PFSK-1 (cell line): ENCODE results near the gene KDM2B.

ENCODE experiments used
- FOXP2 ChIP-seq: optimal IDR thresholded peaks from 2 replicates; pipeline ENCODE3; 2011; ENCODE audit warnings: borderline replicate concordance, control low read depth, inconsistent platforms; ENCODE audit not compliant: insufficient read depth; ENCODE audit errors: extremely low read length, extremely low read depth
- POLR2AphosphoS5 ChIP-seq: IDR thresholded peaks from 2 replicates; pipeline ENCODE4 v1.6.1; 2012; ENCODE audit warnings: low read depth, mild to moderate bottlenecking, control low read depth, low read length, moderate library complexity
- REST ChIP-seq, 2 experiments: IDR thresholded peaks; 2 replicates each; pipeline versions ENCODE4 v1.6.1 to v1.8.0; 2011 to 2012; ENCODE audit warnings: low read depth in 2 of 2, low read length in 2 of 2, control low read depth in 1 of 2, inconsistent platforms in 1 of 2, mild to moderate bottlenecking in 1 of 2, moderate library complexity in 1 of 2; ENCODE audit not compliant: insufficient read depth in 1 of 2
- SIN3A ChIP-seq: IDR thresholded peaks from 2 replicates; pipeline ENCODE4 v1.6.1; 2012; ENCODE audit warnings: mild to moderate bottlenecking, low read length, moderate library complexity, borderline replicate concordance; ENCODE audit not compliant: insufficient read depth
- TAF1 ChIP-seq: IDR thresholded peaks from 2 replicates; pipeline ENCODE4 v1.6.1; 2012; ENCODE audit warnings: low read length, control low read depth, borderline replicate concordance; ENCODE audit not compliant: insufficient read depth

Gene KDM2B

GRCh38 chr12:121495746-121496145 is 85.1 kb downstream of the KDM2B start:
- TF ChIP-seq FOXP2 = no peak
- TF ChIP-seq POLR2AphosphoS5 = no peak
- no peak for TF ChIP-seq SIN3A
- TF ChIP-seq REST (IDR thresholded peaks at IDR 0.05; ENCODE audit: insufficient read depth in 1 of 2, low read depth in 2 of 2, low read length in 2 of 2) = no peak
- no peak for TF ChIP-seq TAF1

- TF ChIP-seq REST (IDR thresholded peaks at IDR 0.05; ENCODE audit: insufficient read depth in 1 of 2, low read depth in 2 of 2, low read length in 2 of 2) = no peak
- no peak for TF ChIP-seq FOXP2
- no peak for TF ChIP-seq TAF1
- no peak for TF ChIP-seq SIN3A
These were observed 86.6 kb downstream of the KDM2B start for GRCh38 chr12:121494093-121494787.

- TF ChIP-seq POLR2AphosphoS5 = no peak
- TF ChIP-seq SIN3A = no peak
- TF ChIP-seq REST (IDR thresholded peaks at IDR 0.05; ENCODE audit: insufficient read depth in 1 of 2, low read depth in 2 of 2, low read length in 2 of 2) = no peak
- TF ChIP-seq FOXP2 = no peak
- TF ChIP-seq TAF1 = no peak
These were observed 90.2 kb downstream of the KDM2B start for GRCh38 chr12:121490401-121491281.

GRCh38 chr12:121489874-121490273 is 90.9 kb downstream of the KDM2B start:
- TF ChIP-seq REST (IDR thresholded peaks at IDR 0.05; ENCODE audit: insufficient read depth in 1 of 2, low read depth in 2 of 2, low read length in 2 of 2) (no peak), TAF1 (no peak), FOXP2 (no peak), POLR2AphosphoS5 (no peak), SIN3A (no peak)

GRCh38 chr12:121484967-121485366 is 95.9 kb downstream of the KDM2B start:
- TF ChIP-seq SIN3A (no peak), FOXP2 (no peak), REST (IDR thresholded peaks at IDR 0.05; ENCODE audit: insufficient read depth in 1 of 2, low read depth in 2 of 2, low read length in 2 of 2) (no peak), POLR2AphosphoS5 (no peak), TAF1 (no peak)
